SK-N-SH treated with all-trans-retinoic acid at 6 μM for 48 hours (cell line): ENCODE measurements around the gene MAPK8.

Source experiments
- ATAC-seq: fragments of 200-7000 bp; cut with Tn5 transposase; 3 replicates; pipeline ENCODE4 v1.9.1; 2020; ENCODE audit warnings: mild to moderate bottlenecking, moderate library complexity
- ARNTL ChIP-seq: fragments of 450-650 bp; formaldehyde crosslinking; IDR thresholded peaks from 2 replicates; pipeline ENCODE4 v1.5.0; 2020; ENCODE audit warnings: low read depth, mild to moderate bottlenecking, moderate library complexity, borderline replicate concordance
- BACH2 ChIP-seq: fragments of 250-450 bp; sonication (Bioruptor Pico); IDR thresholded peaks from 2 replicates; pipeline ENCODE4 v1.9.0; 2021; ENCODE audit warnings: mild to moderate bottlenecking, borderline replicate concordance
- CREB5 ChIP-seq: fragments of 250-450 bp; sonication (Bioruptor Pico); IDR thresholded peaks from 2 replicates; pipeline ENCODE4 v1.5.1; 2020; ENCODE audit warnings: low read depth, mild to moderate bottlenecking, moderate library complexity
- CSDC2 ChIP-seq: fragments of 250-450 bp; sonication (Bioruptor Pico); IDR thresholded peaks from 2 replicates; pipeline ENCODE4 v1.5.0; 2020; ENCODE audit warnings: mild to moderate bottlenecking, moderate library complexity
- CSRNP3 ChIP-seq: fragments of 250-450 bp; sonication (Bioruptor Pico); IDR thresholded peaks from 2 replicates; pipeline ENCODE4 v1.5.1; 2021; ENCODE audit warnings: mild to moderate bottlenecking, moderate library complexity
- ESRRG ChIP-seq: fragments of 250-450 bp; sonication (Bioruptor Pico); IDR thresholded peaks from 2 replicates; pipeline ENCODE4 v1.6.1; 2021; ENCODE audit warnings: mild to moderate bottlenecking
- GLIS3 ChIP-seq: fragments of 250-450 bp; sonication (Bioruptor Pico); IDR thresholded peaks from 2 replicates; pipeline ENCODE4 v1.5.0; 2020; ENCODE audit warnings: mild to moderate bottlenecking, moderate library complexity
- ISL1 ChIP-seq: fragments of 250-450 bp; sonication (Bioruptor Pico); IDR thresholded peaks from 2 replicates; pipeline ENCODE4 v2.1.2; 2022; ENCODE audit warnings: mild to moderate bottlenecking, moderate library complexity
- OSR1 ChIP-seq: fragments of 250-450 bp; sonication (Bioruptor Pico); IDR thresholded peaks from 2 replicates; pipeline ENCODE4 v1.8.0; 2022; ENCODE audit warnings: moderate library complexity, mild to moderate bottlenecking, inconsistent platforms
- PPARA ChIP-seq: fragments of 250-450 bp; sonication (Bioruptor Pico); IDR thresholded peaks from 2 replicates; pipeline ENCODE4 v1.5.0; 2020; ENCODE audit warnings: mild to moderate bottlenecking, borderline replicate concordance
- RARB ChIP-seq: fragments of 250-450 bp; sonication (Bioruptor Pico); IDR thresholded peaks from 2 replicates; pipeline ENCODE4 v1.8.0; 2021; ENCODE audit warnings: mild to moderate bottlenecking, moderate library complexity
- SNAI2 ChIP-seq: fragments of 250-450 bp; sonication (Bioruptor Pico); IDR thresholded peaks from 2 replicates; pipeline ENCODE4 v1.5.0; 2020; ENCODE audit warnings: mild to moderate bottlenecking, moderate library complexity
- TCF4 ChIP-seq: fragments of 250-450 bp; sonication (Bioruptor Pico); IDR thresholded peaks from 2 replicates; pipeline ENCODE4 v1.8.0; 2021; ENCODE audit warnings: mild to moderate bottlenecking, moderate library complexity, borderline replicate concordance
- TOX ChIP-seq: fragments of 250-450 bp; sonication (Bioruptor Pico); IDR thresholded peaks from 2 replicates; pipeline ENCODE4 v1.8.0; 2021; ENCODE audit warnings: mild to moderate bottlenecking, moderate library complexity, borderline replicate concordance
- TSHZ2 ChIP-seq: fragments of 250-450 bp; sonication (Bioruptor Pico); IDR thresholded peaks from 2 replicates; pipeline ENCODE4 v1.5.0; 2020; ENCODE audit warnings: mild to moderate bottlenecking, moderate library complexity
- ZC3H10 ChIP-seq: fragments of 250-450 bp; sonication (Bioruptor Pico); IDR thresholded peaks from 2 replicates; pipeline ENCODE4 v1.5.1; 2021; ENCODE audit warnings: mild to moderate bottlenecking, moderate library complexity
- ZFP3 ChIP-seq: fragments of 250-450 bp; sonication (Bioruptor Pico); IDR thresholded peaks from 2 replicates; pipeline ENCODE4 v1.5.0; 2020; ENCODE audit warnings: mild to moderate bottlenecking, moderate library complexity
- ZFP30 ChIP-seq: fragments of 450-650 bp; formaldehyde crosslinking; IDR thresholded peaks from 2 replicates; pipeline ENCODE4 v1.5.0; 2022; ENCODE audit warnings: mild to moderate bottlenecking, moderate library complexity
- ZNF565 ChIP-seq: fragments of 450-650 bp; formaldehyde crosslinking; conservative IDR thresholded peaks from 2 replicates; pipeline ENCODE4 v1.5.0; 2020; ENCODE audit warnings: low read depth, mild to moderate bottlenecking, moderate library complexity
- ZNF70 ChIP-seq: fragments of 450-650 bp; formaldehyde crosslinking; IDR thresholded peaks from 2 replicates; pipeline ENCODE4 v1.5.0; 2020; ENCODE audit warnings: mild to moderate bottlenecking, moderate library complexity
- ZNF8 ChIP-seq: fragments of 450-650 bp; formaldehyde crosslinking; IDR thresholded peaks from 2 replicates; pipeline ENCODE4 v1.5.0; 2020; ENCODE audit warnings: mild to moderate bottlenecking, moderate library complexity

Gene MAPK8

GRCh38 chr10:48383393-48383792 is 76.9 kb downstream of the MAPK8 start:
- ATAC-seq, result peak; percentile 70
- TF ChIP-seq SNAI2, result no peak
- TF ChIP-seq ISL1 (CRISPR knock-in tag), result peak; percentile 71

- TF ChIP-seq ESRRG (CRISPR knock-in tag) (no peak), ZFP3 (CRISPR knock-in tag) (no peak), ZFP30 (CRISPR knock-in tag) (no peak), CSRNP3 (no peak), CSDC2 (CRISPR knock-in tag) (no peak), ISL1 (CRISPR knock-in tag) (no peak)
- no peak for ATAC-seq
Measured at GRCh38 chr10:48384699-48384982, 78.2 kb downstream of the MAPK8 start.

GRCh38 chr10:48389272-48389671 is 82.8 kb downstream of the MAPK8 start:
- no peak for ATAC-seq
- no peak for TF ChIP-seq ZFP30 (CRISPR knock-in tag)
- TF ChIP-seq ESRRG (CRISPR knock-in tag), result no peak
- TF ChIP-seq CSRNP3, result no peak
- no peak for TF ChIP-seq ZNF70 (CRISPR knock-in tag)
- TF ChIP-seq PPARA (CRISPR knock-in tag), result no peak
- TF ChIP-seq ARNTL (CRISPR knock-in tag), result no peak
- no peak for TF ChIP-seq ZNF565 (CRISPR knock-in tag)
- no peak for TF ChIP-seq ISL1 (CRISPR knock-in tag)
- no peak for TF ChIP-seq TCF4 (CRISPR knock-in tag)
- TF ChIP-seq TSHZ2 (CRISPR knock-in tag), result no peak
- TF ChIP-seq CREB5, result no peak
- no peak for TF ChIP-seq ZFP3 (CRISPR knock-in tag)
- TF ChIP-seq SNAI2, result no peak
- no peak for TF ChIP-seq RARB (CRISPR knock-in tag)
- TF ChIP-seq OSR1 (CRISPR knock-in tag), result no peak
- no peak for TF ChIP-seq GLIS3 (CRISPR knock-in tag)
- no peak for TF ChIP-seq ZC3H10 (CRISPR knock-in tag)

- TF ChIP-seq ZNF8 (CRISPR knock-in tag), result no peak
- no peak for ATAC-seq
Measured at GRCh38 chr10:48389846-48390557, 83.5 kb downstream of the MAPK8 start.

- ATAC-seq, result no peak
- TF ChIP-seq GLIS3 (CRISPR knock-in tag) (no peak), TOX (no peak), BACH2 (no peak), PPARA (CRISPR knock-in tag) (no peak), TCF4 (CRISPR knock-in tag) (no peak), OSR1 (CRISPR knock-in tag) (no peak), ESRRG (CRISPR knock-in tag) (no peak), ZNF70 (CRISPR knock-in tag) (no peak)
Measured at GRCh38 chr10:48390558-48390871, 84.0 kb downstream of the MAPK8 start.
